Endothelial cell of umbilical vein (primary cell): ENCODE results near the gene TERC.

Experiments
- EZH2 ChIP-seq: IDR thresholded peaks from 2 replicates; pipeline ENCODE4 v1.6.1; 2012; ENCODE audit warnings: borderline replicate concordance, low read depth, mild to moderate bottlenecking, moderate library complexity, low read length, inconsistent platforms; ENCODE audit not compliant: severe bottlenecking
- FOS ChIP-seq: IDR thresholded peaks from 2 replicates; pipeline ENCODE4 v1.6.1; 2011; ENCODE audit warnings: mild to moderate bottlenecking, low read length, moderate library complexity, borderline replicate concordance; ENCODE audit not compliant: insufficient read depth
- GATA2 ChIP-seq: IDR thresholded peaks from 2 replicates; pipeline ENCODE4 v1.7.0; 2011; ENCODE audit warnings: low read depth, mild to moderate bottlenecking, moderate library complexity, mixed read lengths, low read length; ENCODE audit not compliant: insufficient read length, insufficient read depth
- POLR2A ChIP-seq: IDR thresholded peaks from 2 replicates; pipeline ENCODE4 v1.6.1; 2012; ENCODE audit warnings: low read depth, mild to moderate bottlenecking, control low read depth, low read length
- POLR2AphosphoS5 ChIP-seq: IDR thresholded peaks from 2 replicates; pipeline ENCODE4 v1.6.1; 2012; ENCODE audit warnings: low read depth, mild to moderate bottlenecking, control low read depth, low read length, moderate library complexity; ENCODE audit not compliant: insufficient read depth
- TF ChIP-seq, protein P1 (sequence below): IDR thresholded peaks from 2 replicates; pipeline ENCODE4 v1.6.1; 2011; ENCODE audit not compliant: insufficient read depth, insufficient read length
- TF ChIP-seq, protein P2 (sequence below), 2 donors: IDR thresholded peaks; 1 replicate in 1 of 2; 2 replicates in 1 of 2; pipeline ENCODE4 v1.5.1; 2011; ENCODE audit warnings: low read length in 2 of 2, mild to moderate bottlenecking in 2 of 2, moderate library complexity in 2 of 2, control low read depth in 1 of 2, inconsistent platforms in 1 of 2, low read depth in 1 of 2; ENCODE audit not compliant: insufficient read depth in 1 of 2; ENCODE audit errors: extremely low read depth in 1 of 2

DNA sequence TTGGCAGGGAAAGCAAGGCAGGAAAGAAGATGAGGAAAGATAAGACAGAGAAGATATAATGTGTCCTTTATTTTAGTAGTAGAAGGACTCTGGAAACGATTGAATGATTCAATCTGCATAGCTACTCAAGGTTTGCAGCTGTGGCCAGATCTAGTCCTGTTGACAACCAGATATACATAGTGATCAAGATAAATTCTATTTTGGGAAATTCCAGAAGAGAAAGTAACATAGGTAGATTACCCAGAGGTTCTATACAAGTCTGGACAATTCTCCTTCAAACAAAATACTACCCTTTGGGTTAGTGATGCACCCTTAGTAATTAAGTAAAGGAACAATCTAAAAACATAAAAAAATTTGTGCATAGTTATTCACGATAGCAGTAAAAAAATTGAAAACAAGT is 9.4 kb downstream of the TERC start:
- TF ChIP-seq FOS (no peak), POLR2AphosphoS5 (no peak), POLR2A (no peak), EZH2 (no peak), GATA2 (no peak)
- TF ChIP-seq, protein P1, sequence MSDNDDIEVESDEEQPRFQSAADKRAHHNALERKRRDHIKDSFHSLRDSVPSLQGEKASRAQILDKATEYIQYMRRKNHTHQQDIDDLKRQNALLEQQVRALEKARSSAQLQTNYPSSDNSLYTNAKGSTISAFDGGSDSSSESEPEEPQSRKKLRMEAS: no peak
- TF ChIP-seq, protein P2, sequence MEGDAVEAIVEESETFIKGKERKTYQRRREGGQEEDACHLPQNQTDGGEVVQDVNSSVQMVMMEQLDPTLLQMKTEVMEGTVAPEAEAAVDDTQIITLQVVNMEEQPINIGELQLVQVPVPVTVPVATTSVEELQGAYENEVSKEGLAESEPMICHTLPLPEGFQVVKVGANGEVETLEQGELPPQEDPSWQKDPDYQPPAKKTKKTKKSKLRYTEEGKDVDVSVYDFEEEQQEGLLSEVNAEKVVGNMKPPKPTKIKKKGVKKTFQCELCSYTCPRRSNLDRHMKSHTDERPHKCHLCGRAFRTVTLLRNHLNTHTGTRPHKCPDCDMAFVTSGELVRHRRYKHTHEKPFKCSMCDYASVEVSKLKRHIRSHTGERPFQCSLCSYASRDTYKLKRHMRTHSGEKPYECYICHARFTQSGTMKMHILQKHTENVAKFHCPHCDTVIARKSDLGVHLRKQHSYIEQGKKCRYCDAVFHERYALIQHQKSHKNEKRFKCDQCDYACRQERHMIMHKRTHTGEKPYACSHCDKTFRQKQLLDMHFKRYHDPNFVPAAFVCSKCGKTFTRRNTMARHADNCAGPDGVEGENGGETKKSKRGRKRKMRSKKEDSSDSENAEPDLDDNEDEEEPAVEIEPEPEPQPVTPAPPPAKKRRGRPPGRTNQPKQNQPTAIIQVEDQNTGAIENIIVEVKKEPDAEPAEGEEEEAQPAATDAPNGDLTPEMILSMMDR (IDR thresholded peaks at IDR 0.05; ENCODE audit: extremely low read depth in 1 of 2, insufficient read depth in 1 of 2, low read depth in 1 of 2, low read length in 2 of 2): no peak
